Upper lobe of left lung (tissue), 6 donors: ENCODE data around the gene TMEM79. TPM values are rescaled to one million over a fixed set of nuclear protein-coding genes. Genes with fewer than 3 reads are reported as not detected.

Source experiments
- ATAC-seq, 2 donors: fragments of 200-7000 bp; cut with Tn5 transposase; one replicate each; pipeline ENCODE4 v1.9.1; 2022; ENCODE audit warnings: mild to moderate bottlenecking in 2 of 2, moderate library complexity in 2 of 2; ENCODE audit not compliant: low FRiP score in 2 of 2
- DNase-seq, 2 donors: peaks; one replicate each; pipeline ENCODE4 v3.0.0-alpha.2; 2019 to 2020
- H3K27ac ChIP-seq, 4 donors: fragments of 200-600 bp; sonication (generic); one replicate each; pipeline ENCODE4 v1.5.1; 2016 to 2019
- H3K27me3 ChIP-seq, 4 donors: fragments of 200-600 bp; sonication (generic); one replicate each; pipeline ENCODE4 v1.5.1; 2017 to 2019
- H3K36me3 ChIP-seq, 4 donors: fragments of 200-600 bp; sonication (generic); one replicate each; pipeline ENCODE4 v1.5.1; 2016 to 2019
- H3K4me1 ChIP-seq, 4 donors: fragments of 200-600 bp; sonication (generic); one replicate each; pipeline ENCODE4 v1.5.1; 2018 to 2019
- H3K4me3 ChIP-seq, 4 donors: fragments of 200-600 bp; sonication (generic); one replicate each; pipeline ENCODE4 v1.5.1; 2017 to 2019; ENCODE audit warnings: mild to moderate bottlenecking in 2 of 4, moderate library complexity in 1 of 4
- H3K9me3 ChIP-seq, 4 donors: fragments of 200-600 bp; sonication (generic); one replicate each; pipeline ENCODE4 v1.5.1; 2018 to 2019
- CTCF ChIP-seq, 6 experiments: fragments of 450-650 bp in 4 of 6; fragments of 200-600 bp in 2 of 6; sonication (generic) in 2 of 6; IDR thresholded peaks; one replicate each; pipeline ENCODE4 v1.5.1; 2016 to 2019; ENCODE audit warnings: antibody characterized with exemption in 6 of 6
- EP300 ChIP-seq, 4 donors: sonication (generic); formaldehyde crosslinking; IDR thresholded peaks; one replicate each; pipeline ENCODE4 v1.5.1; 2017; ENCODE audit warnings: antibody characterized with exemption in 4 of 4, control low read depth in 2 of 4
- POLR2A ChIP-seq, 4 donors: fragments of 450-650 bp; IDR thresholded peaks; one replicate each; pipeline ENCODE4 v1.5.1; 2016 to 2017; ENCODE audit warnings: antibody characterized with exemption in 4 of 4, mild to moderate bottlenecking in 2 of 4
- POLR2AphosphoS5 ChIP-seq, 2 donors: sonication (generic); formaldehyde crosslinking; IDR thresholded peaks; one replicate each; pipeline ENCODE4 v1.5.1; 2017; ENCODE audit warnings: antibody characterized with exemption in 2 of 2
- WGBS, 2 donors: methylation state at CpG; one replicate each; pipeline ENCODE4 v1.1.5; 2017 to 2018; 5-methylcytosine and 5-hydroxymethylcytosine counted together
- total RNA-seq, 6 donors: library from RNA; depleted of rRNA in 4 of 6; stranded (reverse); fragments of >200 nt in 4 of 6; gene quantifications; one replicate each; pipeline versions ENCODE4 v1.1.0 to v1.2.1, GENCODE V29; 2016 to 2021
- donor health status: DM: no; HTN: no; CAD: no; lungs with moderate emphysema.
- donor health status: DM: no; HTN: yes; CAD: no; lungs with severe emphysema.

Gene TMEM79
- total RNA-seq, 6 donors from 2014 or later, result 1.3 to 10.5 (median 3.1) TPM

DNA sequence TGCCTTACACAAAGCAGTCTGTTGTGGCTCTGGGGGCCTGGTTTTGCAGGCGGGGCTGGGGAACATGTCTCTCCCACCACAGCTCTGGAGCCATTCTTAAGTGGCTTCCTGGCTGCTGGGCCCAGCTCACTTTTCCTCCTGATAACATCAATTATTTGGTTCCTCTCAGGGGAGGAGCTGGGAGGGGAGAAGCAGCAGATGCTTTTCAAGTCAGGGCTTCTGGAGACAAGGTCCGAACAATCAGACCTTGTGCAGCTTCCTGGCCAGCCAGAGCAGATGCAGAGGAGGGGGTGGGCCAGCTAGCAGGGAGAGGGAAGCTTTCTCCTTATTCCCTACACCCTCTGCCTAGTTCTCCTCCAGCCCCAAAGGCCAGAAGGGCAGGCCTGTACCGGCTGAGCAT is 32.6 kb upstream of the TMEM79 start:
- H3K4me1 ChIP-seq, result peaks cover 9 to 20% (median 17%) of the 10 kb centered on the region in 4 donors
- WGBS, 2 donors, result 6 to 59% methylated on average over 2 of the region's 3 CpGs
- ATAC-seq (no peak), DNase-seq (no peak)
- H3K4me3 ChIP-seq, result no peak overlapping the region
- TF ChIP-seq EP300 (IDR thresholded peaks at IDR 0.05) (no peak), POLR2AphosphoS5 (IDR thresholded peaks at IDR 0.05) (no peak), POLR2A (IDR thresholded peaks at IDR 0.05) (no peak), CTCF (IDR thresholded peaks at IDR 0.05) (no peak)
- H3K9me3 ChIP-seq, result no peaks in the 10 kb centered on the region
- H3K27ac ChIP-seq, result peak overlapping the region in 2 of 4 donors; percentile 19 to 27
- H3K27me3 ChIP-seq, result no peaks in the 10 kb centered on the region
- H3K36me3 ChIP-seq, result peaks cover 38 to 75% (median 66%) of the 10 kb centered on the region in 4 donors

DNA sequence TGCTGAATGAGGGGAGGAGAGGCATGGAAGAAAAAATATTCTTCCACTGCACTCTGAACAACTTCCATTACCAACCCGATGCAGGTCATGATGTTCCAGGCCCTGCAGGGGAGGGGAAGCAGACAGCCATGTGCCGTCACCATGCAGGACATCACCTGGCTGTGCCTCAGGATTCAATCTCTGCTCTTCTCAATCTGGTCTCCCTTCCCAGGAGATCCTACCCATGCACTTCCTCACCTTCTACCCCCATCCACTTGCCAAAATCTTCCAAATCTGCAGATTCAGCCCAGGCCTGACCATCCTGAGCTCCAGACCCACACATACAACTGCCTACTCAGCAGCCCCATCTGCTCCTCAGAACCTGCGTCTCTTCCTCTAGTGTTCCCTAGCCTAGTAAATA is 30.5 kb upstream of the TMEM79 start:
- peaks cover 51 to 96% (median 85%) of the 10 kb centered on the region in 4 donors for H3K36me3 ChIP-seq
- H3K4me1 ChIP-seq, result peaks cover 0 to 6% (median 4%) of the 10 kb centered on the region in 4 donors
- TF ChIP-seq CTCF (IDR thresholded peaks at IDR 0.05) (no peak), POLR2AphosphoS5 (IDR thresholded peaks at IDR 0.05) (no peak), POLR2A (IDR thresholded peaks at IDR 0.05) (no peak), EP300 (IDR thresholded peaks at IDR 0.05) (no peak)
- H3K9me3 ChIP-seq, result no peaks in the 10 kb centered on the region
- DNase-seq (no peak), ATAC-seq (no peak)
- no peak overlapping the region for H3K4me3 ChIP-seq
- 97 to 98% methylated on average over 3 of the region's 3 CpGs for WGBS, 2 donors
- H3K27ac ChIP-seq, result no peak overlapping the region
- no peaks in the 10 kb centered on the region for H3K27me3 ChIP-seq

GRCh38 chr1:156257711-156258110 is 26.4 kb upstream of the TMEM79 start:
- Histone ChIP-seq H3K9me3 (no peaks in the 10 kb centered on the region), H3K4me1 (no peaks in the 10 kb centered on the region), H3K27me3 (no peaks in the 10 kb centered on the region), H3K27ac (no peak overlapping the region), H3K4me3 (no peak overlapping the region), H3K36me3 (peaks cover 51 to 97% (median 87%) of the 10 kb centered on the region in 4 donors)
- ATAC-seq (no peak), DNase-seq (no peak)
- 75 to 83% methylated on average over 2 of the region's 2 CpGs for WGBS, 2 donors
- TF ChIP-seq POLR2AphosphoS5 (IDR thresholded peaks at IDR 0.05) (no peak), EP300 (IDR thresholded peaks at IDR 0.05) (no peak), POLR2A (IDR thresholded peaks at IDR 0.05) (no peak), CTCF (IDR thresholded peaks at IDR 0.05) (no peak)

DNA sequence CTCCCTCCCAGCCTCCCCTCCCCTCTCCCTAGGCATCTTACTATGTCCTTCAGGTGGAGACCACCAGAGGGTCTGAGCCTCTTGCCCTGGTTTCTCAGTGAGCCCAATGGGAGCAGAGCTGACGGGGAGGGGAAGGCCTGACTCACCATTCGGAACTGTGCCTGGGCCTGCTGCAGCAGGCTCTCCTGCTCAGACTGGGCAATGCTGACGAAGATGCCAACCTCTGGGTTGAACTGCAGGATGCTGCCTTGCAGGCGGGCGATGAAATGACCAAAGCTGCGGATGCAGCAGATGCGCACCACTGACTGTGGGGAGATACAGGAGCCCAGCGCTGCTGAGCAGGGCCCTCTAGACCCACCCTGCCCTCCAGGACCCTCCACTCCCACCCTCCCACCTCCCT is 25.3 kb upstream of the TMEM79 start:
- no peaks in the 10 kb centered on the region for H3K9me3 ChIP-seq
- no peak overlapping the region for H3K27ac ChIP-seq
- ATAC-seq (no peak), DNase-seq (no peak)
- no peaks in the 10 kb centered on the region for H3K27me3 ChIP-seq
- peaks cover 59 to 97% (median 87%) of the 10 kb centered on the region in 4 donors for H3K36me3 ChIP-seq
- H3K4me3 ChIP-seq, result no peak overlapping the region
- TF ChIP-seq CTCF (IDR thresholded peaks at IDR 0.05) (no peak), EP300 (IDR thresholded peaks at IDR 0.05) (no peak), POLR2A (IDR thresholded peaks at IDR 0.05) (no peak), POLR2AphosphoS5 (IDR thresholded peaks at IDR 0.05) (no peak)
- WGBS, 2 donors, result 94 to 98% methylated on average over 7 to 8 of the region's 8 CpGs
- H3K4me1 ChIP-seq, result no peaks in the 10 kb centered on the region

GRCh38 chr1:156259805-156260204 is 24.3 kb upstream of the TMEM79 start:
- peaks cover 63 to 97% (median 89%) of the 10 kb centered on the region in 4 donors for H3K36me3 ChIP-seq
- TF ChIP-seq POLR2A (IDR thresholded peaks at IDR 0.05) (no peak), POLR2AphosphoS5 (IDR thresholded peaks at IDR 0.05) (no peak), EP300 (IDR thresholded peaks at IDR 0.05) (no peak), CTCF (IDR thresholded peaks at IDR 0.05) (no peak)
- no peaks in the 10 kb centered on the region for H3K4me1 ChIP-seq
- H3K9me3 ChIP-seq, result no peaks in the 10 kb centered on the region
- 91 to 95% methylated on average over 3 of the region's 3 CpGs for WGBS, 2 donors
- H3K4me3 ChIP-seq, result no peak overlapping the region
- DNase-seq (no peak), ATAC-seq (no peak)
- H3K27me3 ChIP-seq, result no peaks in the 10 kb centered on the region
- no peak overlapping the region for H3K27ac ChIP-seq
